Endothelial cell (in vitro differentiated cells): ENCODE measurements around the gene RNF220. TPM values are rescaled to one million over a fixed set of nuclear protein-coding genes. Genes with fewer than 3 reads are reported as not detected.
A peak's percentile ranks its signal among the peaks of the same experiment; 100 is the strongest.
"Not testable (repeated sequence)": the region's sequence is repeated elsewhere in the genome, so short reads cannot be mapped to it uniquely, and the experiment has no call there.

Experiments used
- DNase-seq: peaks from one replicate; pipeline ENCODE4 v3.0.0; 2021; ENCODE audit warnings: low spot score
- H3K27ac Mint-ChIP-seq: one replicate; pipeline ENCODE4 v1.8.0; 2021; ENCODE audit warnings: mixed read lengths, inconsistent platforms; ENCODE audit not compliant: unreplicated experiment
- H3K27me3 Mint-ChIP-seq: one replicate; pipeline ENCODE4 v1.8.0; 2021; ENCODE audit warnings: mild to moderate bottlenecking, moderate library complexity, mixed read lengths, inconsistent platforms; ENCODE audit not compliant: unreplicated experiment
- H3K36me3 Mint-ChIP-seq: one replicate; pipeline ENCODE4 v1.8.0; 2021; ENCODE audit warnings: mild to moderate bottlenecking, low read depth, mixed read lengths, inconsistent platforms; ENCODE audit not compliant: unreplicated experiment
- H3K4me1 Mint-ChIP-seq: one replicate; pipeline ENCODE4 v1.8.0; 2021; ENCODE audit warnings: mild to moderate bottlenecking, mixed read lengths, inconsistent platforms; ENCODE audit not compliant: unreplicated experiment
- H3K4me3 Mint-ChIP-seq: one replicate; pipeline ENCODE4 v1.8.0; 2021; ENCODE audit warnings: mild to moderate bottlenecking, mixed read lengths, inconsistent platforms; ENCODE audit not compliant: unreplicated experiment
- H3K9me3 Mint-ChIP-seq: one replicate; pipeline ENCODE4 v1.8.0; 2021; ENCODE audit warnings: mixed read lengths, inconsistent platforms; ENCODE audit not compliant: unreplicated experiment
- microRNA-seq: library from miRNA; unstranded; fragments of <30 nt; microRNA quantifications from one replicate; pipeline ENCODE4, GENCODE V29; 2020; ENCODE audit not compliant: unreplicated experiment
- total RNA-seq: library from RNA; stranded (reverse); fragmentation: NEBNext Ultra II Directional; extraction: Animal tissue kit (Norgen Biotek cat#: 25700); gene quantifications from one replicate; pipeline ENCODE4 v1.2.1, GENCODE V29; 2021; ENCODE audit not compliant: unreplicated experiment
- TF ChIP-seq, protein P1 (sequence below): fragments of 200-600 bp; sonication (generic); IDR thresholded peaks from one replicate; pipeline ENCODE4 v1.5.0; 2021; ENCODE audit warnings: antibody characterized with exemption; ENCODE audit not compliant: unreplicated experiment

Gene RNF220
- total RNA-seq, 1 donor from 2014 or later: 87.5 TPM

DNA sequence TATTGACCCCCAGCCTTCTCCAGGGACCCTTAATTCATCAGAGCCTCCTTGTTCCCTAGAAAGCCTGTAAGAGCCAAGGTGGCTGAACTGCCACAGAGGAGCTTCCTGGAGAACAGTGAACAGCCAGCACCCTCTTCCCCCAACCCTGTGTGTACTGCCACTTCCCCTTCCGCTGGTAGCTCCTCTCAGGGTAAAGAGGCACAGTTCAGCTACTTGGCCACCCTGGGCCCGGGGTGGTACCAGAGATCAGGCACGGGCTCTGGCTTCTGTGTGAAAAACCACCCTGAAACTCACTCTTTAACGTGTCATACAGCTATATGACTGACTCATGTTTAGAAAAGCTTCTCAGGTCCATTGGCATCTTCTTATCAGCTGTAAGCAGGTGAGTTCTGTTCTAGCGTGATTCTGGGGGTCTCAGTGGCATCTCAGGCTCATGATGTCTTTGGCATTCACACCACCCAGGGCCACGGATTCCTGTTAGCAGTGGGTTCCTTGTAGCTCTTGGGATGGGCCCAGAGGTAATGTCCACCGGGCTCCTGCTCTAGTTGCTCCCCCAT is 291.8 kb downstream of the RNF220 start:
- TF ChIP-seq, protein P1, sequence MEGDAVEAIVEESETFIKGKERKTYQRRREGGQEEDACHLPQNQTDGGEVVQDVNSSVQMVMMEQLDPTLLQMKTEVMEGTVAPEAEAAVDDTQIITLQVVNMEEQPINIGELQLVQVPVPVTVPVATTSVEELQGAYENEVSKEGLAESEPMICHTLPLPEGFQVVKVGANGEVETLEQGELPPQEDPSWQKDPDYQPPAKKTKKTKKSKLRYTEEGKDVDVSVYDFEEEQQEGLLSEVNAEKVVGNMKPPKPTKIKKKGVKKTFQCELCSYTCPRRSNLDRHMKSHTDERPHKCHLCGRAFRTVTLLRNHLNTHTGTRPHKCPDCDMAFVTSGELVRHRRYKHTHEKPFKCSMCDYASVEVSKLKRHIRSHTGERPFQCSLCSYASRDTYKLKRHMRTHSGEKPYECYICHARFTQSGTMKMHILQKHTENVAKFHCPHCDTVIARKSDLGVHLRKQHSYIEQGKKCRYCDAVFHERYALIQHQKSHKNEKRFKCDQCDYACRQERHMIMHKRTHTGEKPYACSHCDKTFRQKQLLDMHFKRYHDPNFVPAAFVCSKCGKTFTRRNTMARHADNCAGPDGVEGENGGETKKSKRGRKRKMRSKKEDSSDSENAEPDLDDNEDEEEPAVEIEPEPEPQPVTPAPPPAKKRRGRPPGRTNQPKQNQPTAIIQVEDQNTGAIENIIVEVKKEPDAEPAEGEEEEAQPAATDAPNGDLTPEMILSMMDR: no peak
- no peaks in the 10 kb centered on the region for H3K27me3 Mint-ChIP-seq
- no peaks in the 10 kb centered on the region for H3K9me3 Mint-ChIP-seq
- no peak overlapping the region for H3K27ac Mint-ChIP-seq
- DNase-seq: no peak
- H3K4me3 Mint-ChIP-seq: no peak overlapping the region
- H3K4me1 Mint-ChIP-seq: peaks cover 3% of the 10 kb centered on the region
- H3K36me3 Mint-ChIP-seq: peaks cover 2% of the 10 kb centered on the region

DNA sequence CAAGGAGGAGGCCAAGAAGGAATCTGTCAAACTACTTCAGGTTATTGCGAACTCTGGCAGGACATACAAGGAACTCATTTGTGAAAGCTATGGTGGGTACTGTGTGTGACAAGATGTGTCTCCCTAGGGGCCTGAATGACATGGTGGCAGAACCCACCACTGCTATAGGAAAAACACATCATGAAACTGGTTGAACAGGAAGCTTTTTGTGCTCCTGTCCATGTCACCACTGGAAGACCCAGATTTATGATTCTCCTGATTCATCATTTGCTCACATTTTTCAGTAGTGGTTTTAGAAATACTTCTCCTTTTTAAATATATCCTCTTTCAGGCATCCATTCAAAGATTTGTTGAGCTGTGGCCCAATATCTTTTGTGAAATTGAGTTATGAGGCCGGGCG is 293.1 kb downstream of the RNF220 start:
- no peak for DNase-seq
- Mint-ChIP-seq H3K27me3 (no peaks in the 10 kb centered on the region), H3K36me3 (peaks cover 2% of the 10 kb centered on the region), H3K27ac (no peak overlapping the region), H3K4me1 (peaks cover 3% of the 10 kb centered on the region), H3K9me3 (no peaks in the 10 kb centered on the region), H3K4me3 (no peak overlapping the region)
- TF ChIP-seq, protein P1: no peak

DNA sequence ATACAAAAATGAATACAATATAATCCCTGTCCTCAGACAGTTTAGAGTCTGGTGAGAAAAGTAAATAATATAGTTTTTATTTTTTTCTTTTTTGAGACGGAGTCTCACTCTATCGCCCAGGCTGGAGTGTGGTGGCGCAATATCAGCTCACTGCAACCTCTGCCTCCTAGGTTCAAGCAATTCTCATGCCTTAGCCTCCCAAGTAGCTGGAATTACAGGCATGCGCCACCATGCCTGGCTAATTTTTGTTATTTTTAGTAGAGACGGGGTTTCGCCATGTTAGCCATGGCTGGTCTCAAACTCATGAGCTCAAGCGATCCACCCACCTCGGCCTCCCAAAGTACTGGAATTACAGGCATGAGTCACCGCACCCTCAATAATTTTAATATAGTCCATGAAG is 294.3 kb downstream of the RNF220 start:
- not testable (repeated sequence) for H3K36me3 Mint-ChIP-seq, H3K4me1 Mint-ChIP-seq, H3K27me3 Mint-ChIP-seq, H3K4me3 Mint-ChIP-seq, DNase-seq, H3K9me3 Mint-ChIP-seq, H3K27ac Mint-ChIP-seq

DNA sequence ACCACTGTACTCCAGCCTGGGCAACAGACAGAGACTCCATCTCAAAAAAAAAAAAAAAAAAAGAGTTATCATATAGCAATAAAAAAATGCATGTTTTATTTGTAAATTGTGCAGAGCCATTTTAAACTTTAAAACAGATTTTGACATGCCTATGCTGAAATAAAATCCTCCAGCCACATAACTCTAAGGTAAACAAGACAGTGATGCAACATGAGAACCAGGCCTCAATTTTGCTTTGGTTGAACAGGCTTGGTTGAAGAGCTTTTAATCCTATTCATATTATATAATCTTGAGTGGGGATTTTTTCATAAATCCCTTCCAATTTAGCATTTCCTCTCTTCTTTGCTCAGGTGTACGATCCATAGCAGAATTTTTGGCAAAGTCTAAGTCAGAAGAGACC is 295.5 kb downstream of the RNF220 start:
- no peak overlapping the region for H3K27ac Mint-ChIP-seq
- H3K4me3 Mint-ChIP-seq: no peak overlapping the region
- TF ChIP-seq, protein P1: no peak
- DNase-seq: no peak
- peaks cover 3% of the 10 kb centered on the region for H3K4me1 Mint-ChIP-seq
- no peaks in the 10 kb centered on the region for H3K9me3 Mint-ChIP-seq
- no peaks in the 10 kb centered on the region for H3K27me3 Mint-ChIP-seq
- H3K36me3 Mint-ChIP-seq: peaks cover 2% of the 10 kb centered on the region

DNA sequence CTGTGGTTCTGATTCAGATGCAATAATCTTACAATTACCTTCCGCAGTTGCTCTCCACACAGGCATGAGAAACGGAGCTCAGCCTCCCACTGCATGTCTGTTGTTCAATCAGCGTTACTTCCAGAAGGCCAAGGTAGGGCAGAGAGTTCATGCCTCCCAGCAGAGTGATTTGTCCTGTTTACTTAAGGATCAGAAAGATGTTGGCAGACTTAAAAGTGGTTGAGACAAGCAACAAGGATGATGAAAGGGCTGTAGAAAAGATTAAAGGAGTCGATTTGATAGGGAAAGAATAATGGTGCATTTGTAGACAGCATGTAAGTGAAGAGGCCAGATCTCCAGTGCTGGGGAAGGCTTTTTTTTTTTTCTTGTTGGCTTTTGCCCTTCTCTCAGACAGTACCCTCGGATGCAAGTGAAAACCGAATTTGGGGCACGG is 296.1 kb downstream of the RNF220 start:
- no peak for DNase-seq
- TF ChIP-seq, protein P1: no peak
- Mint-ChIP-seq H3K4me1 (no peaks in the 10 kb centered on the region), H3K9me3 (no peaks in the 10 kb centered on the region), H3K4me3 (no peak overlapping the region), H3K27me3 (peaks cover 3% of the 10 kb centered on the region), H3K36me3 (peaks cover 2% of the 10 kb centered on the region), H3K27ac (no peak overlapping the region)

Small RNA genes within 50 kb of the gene (microRNA-seq; reads per million reads assigned to microRNA genes)
- 1.3 reads per million, percentile 19 among the genes with 10 or more reads in this experiment for gene MIR5584

Other genes starting within 250 kb of the RNF220 start
- gene DMAP1, start 191.8 kb upstream of the RNF220 start, total RNA-seq: 87.9 TPM
- 42.6 TPM for gene ERI3, start 50.0 kb upstream of the RNF220 start, total RNA-seq